Measurements from ENCODE around the gene SERINC2. TPM values are rescaled to one million over a fixed set of nuclear protein-coding genes. Genes with fewer than 3 reads are reported as not detected.

Gene SERINC2
- total and polyA plus RNA-seq, 2 of the 8 experiments (the other 6 are each of a cell fraction or from before 2014, with no cell fraction given) = 31.4 to 60.0 TPM

DNA sequence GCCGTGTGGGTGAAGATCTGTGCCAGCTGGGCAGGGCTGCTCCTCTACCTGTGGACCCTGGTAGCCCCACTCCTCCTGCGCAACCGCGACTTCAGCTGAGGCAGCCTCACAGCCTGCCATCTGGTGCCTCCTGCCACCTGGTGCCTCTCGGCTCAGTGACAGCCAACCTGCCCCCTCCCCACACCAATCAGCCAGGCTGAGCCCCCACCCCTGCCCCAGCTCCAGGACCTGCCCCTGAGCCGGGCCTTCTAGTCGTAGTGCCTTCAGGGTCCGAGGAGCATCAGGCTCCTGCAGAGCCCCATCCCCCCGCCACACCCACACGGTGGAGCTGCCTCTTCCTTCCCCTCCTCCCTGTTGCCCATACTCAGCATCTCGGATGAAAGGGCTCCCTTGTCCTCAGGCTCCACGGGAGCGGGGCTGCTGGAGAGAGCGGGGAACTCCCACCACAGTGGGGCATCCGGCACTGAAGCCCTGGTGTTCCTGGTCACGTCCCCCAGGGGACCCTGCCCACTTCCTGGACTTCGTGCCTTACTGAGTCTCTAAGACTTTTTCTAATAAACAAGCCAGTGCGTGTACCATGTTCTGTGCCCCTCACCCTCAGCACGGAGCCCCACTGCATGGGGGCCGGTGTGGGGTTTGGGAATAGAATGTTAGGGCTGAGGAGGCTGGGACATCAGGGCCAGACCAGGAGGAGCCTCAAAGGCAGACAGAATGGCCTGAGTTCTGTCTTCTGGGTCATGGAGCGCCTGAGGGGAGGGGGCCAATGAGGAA, 21.3 kb downstream of the SERINC2 start:
- no peak overlapping the region for H3K9ac ChIP-seq (replicated peaks in 1 of 4; ENCODE audit: extremely low read depth in 1 of 4, low read depth in 3 of 4, low read length in 3 of 4)
- no peaks in the 10 kb centered on the region; the same call in 1 of the 2 replicates for H3K79me1 ChIP-seq (ENCODE audit: low read depth, low read length)
- no peak overlapping the region for H3K4me2 ChIP-seq (ENCODE audit: insufficient read depth in 1 of 2, low read depth in 2 of 2, low read length in 2 of 2)
- H3K23me2 ChIP-seq (ENCODE audit: low read depth, low read length) = peaks cover 6% of the 10 kb centered on the region; the same call in 1 of the 2 replicates
- H3K14ac ChIP-seq (ENCODE audit: insufficient read length) = no peak overlapping the region
- no peak overlapping the region for H3K4me3 ChIP-seq (ENCODE audit: extremely low read depth in 1 of 4, insufficient read depth in 2 of 4, low read depth in 3 of 4, low read length in 4 of 4)
- H3K56ac ChIP-seq (replicated peaks; ENCODE audit: insufficient read length, low read depth, low read length) = no peak overlapping the region
- POLR2A ChIA-PET (ENCODE audit: partially characterized antibody) = interaction anchor here (1.3 kb wide), 1 partner anchor 8 kb away, joined by 5 read pairs; no protein-coding TSS in a partner anchor
- peaks cover 0 to 4% of the 10 kb centered on the region in 2 experiments for H4K20me1 ChIP-seq (replicated peaks in 1 of 2; ENCODE audit: control insufficient read depth in 1 of 2, insufficient read depth in 2 of 2, low read length in 2 of 2)
- 0 out of 2 replicates have a peak overlapping the region, but pooled peaks have one; percentile 72 for H2BK15ac ChIP-seq (ENCODE audit: low read length)
- 75% methylated on average over 21 of the region's 21 CpGs; no CpG with 5 or more reads in 1 of the 2 experiments for WGBS, 2 experiments (ENCODE audit: extremely low coverage in 1 of 2, insufficient coverage in 1 of 2, insufficient read length in 1 of 2, insufficient replicate concordance in 2 of 2, low coverage in 1 of 2, low lambda C conversion rate in 2 of 2, missing lambda C conversion rate in 1 of 2)
- H2AFZ ChIP-seq (ENCODE audit: low read length) = no peak overlapping the region
- H3K36me3 ChIP-seq (ENCODE audit: control insufficient read depth in 2 of 4, insufficient read depth in 4 of 4, low read length in 3 of 4) = peaks cover 0 to 11% (median under 1%) of the 10 kb centered on the region in 4 experiments; a peak in 3 of 8 replicates
- no peak for DNase-seq (ENCODE audit: low read depth in 1 of 2, low spot score in 2 of 2)
- no peak overlapping the region for H2BK120ac ChIP-seq (replicated peaks; ENCODE audit: low read depth, low read length)
- no peak overlapping the region for H3K18ac ChIP-seq (ENCODE audit: extremely low read depth, low read length)
- H3K9me3 ChIP-seq (ENCODE audit: insufficient read depth in 2 of 2, low read depth in 1 of 2, low read length in 1 of 2) = no peaks in the 10 kb centered on the region
- H4K5ac ChIP-seq (ENCODE audit: insufficient read length, low read depth, low read length) = no peak overlapping the region
- H3K23ac ChIP-seq (ENCODE audit: insufficient read length) = no peak overlapping the region
- CTCF ChIA-PET (ENCODE audit: partially characterized antibody) = interaction anchor here (1.3 to 4.5 kb wide), 2 partner anchors 9 to 13 kb away, joined by 3 to 37 read pairs; no protein-coding TSS in a partner anchor
- no peak overlapping the region for H3K27ac ChIP-seq (ENCODE audit: low read depth, low read length)
- H3K4ac ChIP-seq (replicated peaks; ENCODE audit: insufficient read length, low read depth, low read length) = no peak overlapping the region
- no peak overlapping the region for H2AK5ac ChIP-seq (ENCODE audit: low read depth, low read length)
- peaks cover 0 to 5% (median 3%) of the 10 kb centered on the region in 4 experiments; a peak in 4 of 7 replicates for H3K4me1 ChIP-seq (replicated peaks in 1 of 4; ENCODE audit: control insufficient read depth in 3 of 4, insufficient read depth in 4 of 4, low read length in 3 of 4)
- no peak overlapping the region for H4K91ac ChIP-seq (replicated peaks; ENCODE audit: insufficient read length, low read length)
- H2BK12ac ChIP-seq (ENCODE audit: low read depth, low read length) = no peak overlapping the region
- H4K8ac ChIP-seq (ENCODE audit: extremely low read depth, insufficient read depth, low read length) = no peak overlapping the region
- no peaks in the 10 kb centered on the region for H3K27me3 ChIP-seq (replicated peaks in 1 of 4; ENCODE audit: control insufficient read depth in 3 of 4, extremely low read depth in 1 of 4, insufficient read depth in 3 of 4, low read length in 3 of 4)
- no peak for FAIRE-seq
- H3K79me2 ChIP-seq (ENCODE audit: control insufficient read depth in 1 of 2, insufficient read depth in 2 of 2, low read length in 2 of 2) = no peaks in the 10 kb centered on the region
- no peak overlapping the region for H2BK5ac ChIP-seq (ENCODE audit: low read depth, low read length)
- no peak overlapping the region for H2BK20ac ChIP-seq (ENCODE audit: low read length)
- TF ChIP-seq FOSL1 (IDR thresholded peaks at IDR 0.05; ENCODE audit: insufficient read depth, low read depth, low read length) = no peak
- no peak for TF ChIP-seq NRF1 (IDR thresholded peaks at IDR 0.05; ENCODE audit: low read depth, low read length)
- TF ChIP-seq SUZ12 (IDR thresholded peaks at IDR 0.05; ENCODE audit: low read length) = no peak
- no peak for TF ChIP-seq MAFK (IDR thresholded peaks at IDR 0.05; ENCODE audit: low read depth, low read length)
- TF ChIP-seq ASH2L (IDR thresholded peaks at IDR 0.05; ENCODE audit: low read length) = no peak
- TF ChIP-seq SP1 (IDR thresholded peaks at IDR 0.05; ENCODE audit: low read depth, low read length) = no peak
- TF ChIP-seq RXRA (IDR thresholded peaks at IDR 0.05; ENCODE audit: insufficient read depth, low read depth, low read length) = no peak
- no peak for TF ChIP-seq GTF2F1 (IDR thresholded peaks at IDR 0.05; ENCODE audit: borderline replicate concordance, low read depth, low read length)
- TF ChIP-seq KDM5A (IDR thresholded peaks at IDR 0.05; ENCODE audit: low read length) = no peak
- no peak for TF ChIP-seq SIN3A (conservative IDR thresholded peaks at IDR 0.05 in 1 of 2, IDR thresholded peaks at IDR 0.05 in 1 of 2; ENCODE audit: low read depth in 1 of 2, low read length in 2 of 2)
- no peak for TF ChIP-seq ZNF274 (IDR thresholded peaks at IDR 0.05; ENCODE audit: borderline replicate concordance, extremely low read depth, low read length)
- TF ChIP-seq, protein P1, sequence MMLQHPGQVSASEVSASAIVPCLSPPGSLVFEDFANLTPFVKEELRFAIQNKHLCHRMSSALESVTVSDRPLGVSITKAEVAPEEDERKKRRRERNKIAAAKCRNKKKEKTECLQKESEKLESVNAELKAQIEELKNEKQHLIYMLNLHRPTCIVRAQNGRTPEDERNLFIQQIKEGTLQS (IDR thresholded peaks at IDR 0.05; ENCODE audit: insufficient read depth, low read depth, low read length) = no peak
